Pulmonary artery endothelial cell (primary cell): ENCODE measurements around the gene OBSL1. TPM values are rescaled to one million over a fixed set of nuclear protein-coding genes. Genes with fewer than 3 reads are reported as not detected.

Experiments
- total RNA-seq: library from RNA; depleted of rRNA; stranded (reverse); fragments of >200 nt; gene quantifications from 2 replicates; pipeline ENCODE4 v1.2.3, GENCODE V29; 2014

OBSL1 gene
- total RNA-seq, 1 donor from 2014 or later: 15.6 TPM

Other genes with a start within 250 kb of the OBSL1 start
- not detected in 2 replicates for gene RESP18, start 238.8 kb downstream of the OBSL1 start, total RNA-seq
- 50.0 and 60.6 TPM in 2 replicates for gene DNPEP, start 183.6 kb downstream of the OBSL1 start, total RNA-seq
- not detected in 2 replicates for gene DES, start 153.2 kb downstream of the OBSL1 start, total RNA-seq
- gene SPEG, start 136.7 kb downstream of the OBSL1 start, total RNA-seq: 0.39 and 1.8 TPM in 2 replicates
- 44.5 and 45.1 TPM in 2 replicates for gene GMPPA, start 72.6 kb downstream of the OBSL1 start, total RNA-seq
- gene ASIC4, start 57.1 kb downstream of the OBSL1 start, total RNA-seq: not detected in 2 replicates
- gene CHPF, start 27.7 kb downstream of the OBSL1 start, total RNA-seq: 0.35 and 0.86 TPM in 2 replicates
- not detected in 2 replicates for gene TMEM198, start 27.5 kb downstream of the OBSL1 start, total RNA-seq
- not detected in 2 replicates for gene INHA, start 771 bp upstream of the OBSL1 start, total RNA-seq
- gene STK11IP, start 26.3 kb upstream of the OBSL1 start, total RNA-seq: 6.9 and 15.3 TPM in 2 replicates
- gene SLC4A3, start 56.1 kb upstream of the OBSL1 start, total RNA-seq: 0.07 and 0.13 TPM in 2 replicates